Coronary artery (tissue), 2 donors: Measurements from ENCODE around the gene PANX2.

Source experiments
- DNase-seq: peaks from one replicate; pipeline ENCODE4 v3.0.0-alpha.2; 2017; ENCODE audit warnings: low spot score
- H3K27ac ChIP-seq, 2 donors: fragments of 200-600 bp; sonication (generic); one replicate each; pipeline ENCODE4 v1.5.1; 2016 to 2019
- H3K4me3 ChIP-seq: fragments of 200-600 bp; sonication (generic); 2 replicates; pipeline ENCODE4 v1.5.1; 2016; ENCODE audit warnings: mild to moderate bottlenecking, moderate library complexity
- CTCF ChIP-seq: fragments of 200-600 bp; sonication (generic); IDR thresholded peaks from one replicate; pipeline ENCODE4 v1.5.1; 2019; ENCODE audit warnings: antibody characterized with exemption

Gene PANX2

GRCh38 chr22:50189184-50189848 is 18.8 kb downstream of the PANX2 start:
- no peak for TF ChIP-seq CTCF
- H3K27ac ChIP-seq, result peak overlapping the region; percentile 77 to 84
- no peak for DNase-seq
- H3K4me3 ChIP-seq, result peak overlapping the region; percentile 66

GRCh38 chr22:50189849-50190181 is 19.3 kb downstream of the PANX2 start:
- Histone ChIP-seq H3K27ac (peak overlapping the region; percentile 77 to 84), H3K4me3 (peak overlapping the region; percentile 66)
- TF ChIP-seq CTCF, result no peak
- no peak for DNase-seq

- no peak for TF ChIP-seq CTCF
- DNase-seq, result no peak
Measured at GRCh38 chr22:50190182-50190940, 19.8 kb downstream of the PANX2 start.

GRCh38 chr22:50190941-50191741 is 20.6 kb downstream of the PANX2 start:
- DNase-seq, result no peak
- no peak for TF ChIP-seq CTCF
- H3K27ac ChIP-seq, result peak overlapping the region; percentile 77 to 84
- H3K4me3 ChIP-seq, result peak overlapping the region; percentile 66

More at GRCh38 chr22:50190182-50190940, 19.8 kb downstream of the PANX2 start:
- H3K27ac ChIP-seq, result peak overlapping the region; percentile 77 to 84
- peak overlapping the region; percentile 66 for H3K4me3 ChIP-seq

- H3K4me3 ChIP-seq, result no peak overlapping the region
- DNase-seq, result no peak
- TF ChIP-seq CTCF, result no peak
Measured at GRCh38 chr22:50192436-50193204, 22.1 kb downstream of the PANX2 start.

GRCh38 chr22:50193621-50194020 is 23.1 kb downstream of the PANX2 start:
- no peak for TF ChIP-seq CTCF
- no peak for DNase-seq
- Histone ChIP-seq H3K4me3 (no peak overlapping the region), H3K27ac (no peak overlapping the region)

More at GRCh38 chr22:50192436-50193204, 22.1 kb downstream of the PANX2 start:
- H3K27ac ChIP-seq, result no peak overlapping the region
